Astrocyte of the hippocampus (primary cell): ENCODE data around the gene KLC1.
A peak's percentile ranks its signal among the peaks of the same experiment; 100 is the strongest.

Source experiments
- DNase-seq: peaks from one replicate; pipeline ENCODE4 v3.0.0; 2011; ENCODE audit warnings: low read depth, low spot score

Gene KLC1

DNA sequence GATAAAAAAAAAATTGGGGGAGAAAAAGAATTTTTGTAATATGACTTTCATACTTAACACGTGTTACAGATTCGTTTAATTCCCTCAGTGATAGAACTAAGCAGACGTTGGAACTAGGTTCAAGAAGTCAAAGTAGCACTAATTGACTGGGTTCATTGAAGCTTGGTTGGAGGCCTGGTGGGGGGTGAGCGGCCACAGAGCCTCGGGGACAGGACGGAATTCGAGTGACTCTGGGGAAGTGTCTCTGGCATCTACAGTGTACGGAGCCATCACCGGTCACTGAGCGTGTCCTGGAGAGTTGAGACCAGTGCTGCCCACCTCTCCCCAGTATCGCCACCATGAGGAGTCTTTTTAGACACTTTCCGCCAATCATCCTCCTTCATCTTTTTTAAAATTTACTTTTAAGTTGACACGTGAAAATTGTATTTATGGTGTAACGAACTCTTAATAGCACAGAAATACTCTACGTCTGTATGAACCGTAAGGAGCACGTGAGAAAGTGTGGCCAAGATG is 87.9 kb downstream of the KLC1 start:
- no peak for DNase-seq

DNA sequence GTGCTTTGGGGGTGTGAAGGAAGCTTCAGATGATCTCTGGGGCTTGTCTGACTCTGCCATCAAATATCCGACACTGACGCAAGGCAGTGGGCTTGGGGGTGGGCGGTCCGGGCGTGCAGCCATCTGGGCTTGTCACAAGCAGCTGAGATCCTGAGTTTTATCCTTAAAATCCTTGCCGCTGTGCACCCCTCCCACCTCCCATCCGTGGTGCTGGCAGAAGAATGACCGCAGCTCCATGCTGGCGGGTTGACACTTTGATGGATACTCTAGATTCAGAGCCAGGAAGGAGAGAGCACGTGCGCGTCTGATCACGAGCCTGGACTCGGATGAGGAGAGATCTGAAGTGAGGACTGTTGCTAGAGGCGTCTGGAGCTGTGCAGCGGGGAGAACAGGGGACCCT is 89.6 kb downstream of the KLC1 start:
- DNase-seq = peak; percentile 41

DNA sequence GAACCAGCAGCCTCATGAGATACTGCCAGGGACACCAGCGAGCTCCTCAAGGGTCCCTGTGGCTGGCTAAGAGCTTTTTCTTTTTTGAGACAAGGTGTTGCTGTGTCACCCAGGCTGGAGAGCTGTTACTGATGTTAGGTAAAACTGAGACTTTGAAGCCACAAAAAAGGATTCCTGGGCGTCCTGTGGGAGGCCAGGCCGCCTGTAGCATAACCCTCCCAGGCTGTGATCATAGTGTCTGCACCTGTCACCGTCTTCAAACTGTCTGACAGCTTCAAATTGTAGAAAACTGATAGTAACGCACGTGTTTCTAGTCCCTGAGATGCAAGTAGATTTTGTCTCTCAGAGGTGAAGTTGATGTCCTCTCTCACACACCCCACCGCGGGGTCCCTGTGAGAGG is 90.7 kb downstream of the KLC1 start:
- no peak for DNase-seq

DNA sequence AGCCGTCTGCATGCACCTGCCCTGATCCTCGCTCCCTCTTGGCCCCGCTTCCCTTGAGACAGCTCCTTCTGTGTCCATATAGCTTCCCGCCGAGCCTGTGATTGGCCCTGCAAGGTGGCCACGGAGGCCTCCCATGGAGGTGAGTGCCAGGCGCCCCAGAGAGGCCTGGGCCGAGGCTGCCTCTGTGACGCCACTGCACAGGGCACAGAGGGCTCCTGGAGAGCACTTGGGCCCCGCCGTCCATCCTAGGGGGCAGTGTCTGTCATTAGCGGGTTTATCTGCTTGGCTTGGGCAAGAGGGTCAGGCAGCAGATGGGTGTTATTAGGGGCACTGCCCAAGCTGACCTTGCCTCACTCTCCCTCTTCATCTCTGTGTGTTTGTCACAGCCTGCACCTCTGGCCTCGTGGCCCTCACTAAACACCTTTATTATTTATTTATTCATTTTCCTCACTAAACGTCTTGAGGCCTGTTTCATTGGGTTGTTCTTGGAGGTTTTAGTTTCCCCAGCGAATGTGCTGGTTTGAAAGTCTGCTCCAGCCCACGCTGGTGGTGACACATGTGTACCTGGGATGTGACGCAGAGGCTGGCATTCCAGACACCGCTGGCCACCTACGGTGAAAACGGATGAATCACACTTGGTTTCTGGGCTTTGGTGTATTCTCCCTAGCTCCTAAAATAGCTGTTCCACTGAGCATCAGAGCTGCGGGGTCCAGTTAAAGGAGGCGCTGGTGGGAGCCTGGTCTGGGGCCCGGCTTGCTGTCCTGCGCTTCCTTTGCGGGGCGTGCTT is 92.5 kb downstream of the KLC1 start:
- DNase-seq = peak; percentile 93

DNA sequence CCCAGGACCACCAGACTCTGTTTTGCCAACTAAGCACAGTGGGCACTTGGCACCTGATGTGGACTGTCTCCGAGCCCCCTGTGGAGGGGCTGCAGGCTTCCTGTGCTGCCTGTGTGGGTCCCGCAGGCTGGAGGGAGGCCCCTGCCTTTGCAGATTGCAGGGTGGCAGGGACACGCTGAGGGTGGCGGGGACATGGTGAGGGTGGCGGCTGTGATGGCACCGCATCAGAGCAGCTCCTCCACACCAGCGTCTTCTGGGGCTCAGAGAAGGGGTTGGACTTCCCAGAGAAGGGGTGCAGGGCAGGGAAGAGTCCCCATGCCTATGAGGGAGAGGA is 94.7 kb downstream of the KLC1 start:
- no peak for DNase-seq

DNA sequence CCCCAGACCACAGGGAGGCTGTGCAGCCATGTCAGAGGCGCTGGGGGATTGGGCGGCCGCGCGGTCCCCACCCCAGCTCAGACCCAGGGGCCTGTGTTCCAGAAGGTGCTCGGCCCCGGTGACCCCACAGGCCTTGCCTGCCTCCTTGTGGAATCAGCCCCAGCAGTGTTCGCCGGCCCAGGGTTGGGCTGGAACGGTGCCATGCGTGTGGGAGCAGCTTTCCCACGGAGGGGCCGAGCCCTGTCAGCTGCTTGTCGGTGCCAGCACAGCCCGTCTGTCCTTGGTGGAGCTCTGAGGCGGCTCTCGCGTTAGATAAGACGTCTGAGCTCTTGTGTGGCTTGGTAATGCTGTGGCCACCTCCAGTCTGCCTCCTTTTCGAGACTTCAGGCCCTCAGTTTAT is 95.1 kb downstream of the KLC1 start:
- DNase-seq = peak; percentile 82

DNA sequence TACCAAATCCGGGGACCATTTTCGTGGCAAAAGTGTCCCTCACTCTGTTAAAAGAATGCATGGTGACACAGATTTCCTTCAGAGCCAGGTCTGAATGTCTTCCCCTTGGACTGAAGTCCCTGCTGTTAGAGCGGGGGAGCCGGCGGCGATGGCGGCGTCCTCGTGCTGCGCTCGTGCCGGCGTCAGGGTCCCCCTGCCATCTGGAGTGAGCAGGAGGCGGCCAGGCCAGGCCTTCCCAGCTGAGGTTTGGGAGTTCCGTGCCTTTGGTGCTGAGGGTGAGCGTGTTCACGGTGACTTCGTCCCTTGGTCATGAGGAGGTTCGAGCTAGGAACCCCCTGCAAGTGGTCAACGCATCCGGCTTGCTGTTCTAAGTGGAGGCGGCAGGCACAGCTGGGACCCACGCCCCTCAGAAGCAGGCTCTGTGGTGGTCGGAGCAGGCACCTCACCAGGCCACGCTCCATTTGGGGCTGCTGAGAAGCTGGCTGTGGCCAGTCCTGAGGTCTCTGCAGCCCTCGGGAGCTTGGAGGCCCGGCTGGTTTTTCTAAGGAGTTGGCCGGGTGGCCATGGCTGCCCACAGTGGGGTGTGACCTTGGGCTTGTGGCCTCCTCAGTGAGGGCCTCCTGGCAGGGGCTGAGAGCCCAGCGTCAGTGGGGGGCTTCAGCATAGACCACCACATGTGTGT is 96.1 kb downstream of the KLC1 start:
- no peak for DNase-seq

DNA sequence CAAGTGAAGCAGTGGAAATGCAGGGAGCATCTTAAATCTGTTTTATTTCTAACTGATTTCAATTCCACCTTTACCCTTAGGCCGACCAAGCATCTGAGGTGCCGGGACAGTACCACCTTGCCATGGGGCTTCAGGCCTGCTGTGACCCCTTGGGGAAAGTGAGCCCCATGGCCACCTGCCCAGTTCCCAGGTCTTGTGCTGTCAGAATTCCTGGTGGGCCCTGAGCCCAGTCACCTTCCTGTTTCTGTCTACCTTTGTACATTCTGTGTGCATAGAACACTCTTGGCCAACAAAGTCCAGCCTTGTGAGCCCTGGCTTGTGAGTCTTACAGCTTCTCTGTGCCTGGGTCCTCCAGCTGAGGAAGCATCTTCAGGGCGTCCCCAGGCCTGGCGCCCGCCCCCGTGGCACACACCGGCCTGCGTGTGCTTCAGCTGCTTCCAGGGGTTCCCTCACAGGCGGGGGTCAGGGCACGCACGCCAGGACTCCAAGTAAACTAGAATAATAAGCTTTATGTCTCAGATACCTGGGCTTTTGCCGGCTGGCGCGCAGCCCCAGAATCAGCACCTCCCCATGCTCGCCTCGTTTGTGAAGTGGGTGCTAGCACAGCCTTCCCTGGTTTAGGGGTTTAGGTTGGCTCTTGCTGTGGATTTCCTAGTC is 96.9 kb downstream of the KLC1 start:
- DNase-seq = no peak

DNA sequence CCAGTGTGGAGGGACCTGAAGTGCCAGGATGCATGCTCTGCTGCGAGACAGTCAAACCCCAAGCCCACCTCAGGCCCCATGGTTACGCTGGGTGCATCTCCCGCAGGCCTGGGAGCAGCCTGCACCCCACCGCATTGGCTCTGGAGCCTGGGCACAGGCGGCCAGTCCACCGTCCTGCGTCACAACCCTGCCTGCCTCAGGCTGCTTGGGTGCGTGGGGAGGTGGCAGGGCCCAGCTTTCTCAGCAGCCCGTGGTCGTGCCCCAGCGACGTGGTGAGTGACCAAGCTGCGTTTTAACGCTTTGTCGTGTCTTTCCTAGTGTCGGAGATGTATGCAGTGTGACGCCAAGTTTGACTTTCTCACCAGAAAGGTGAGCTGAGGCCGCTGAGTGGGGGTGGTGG is 97.5 kb downstream of the KLC1 start:
- no peak for DNase-seq

DNA sequence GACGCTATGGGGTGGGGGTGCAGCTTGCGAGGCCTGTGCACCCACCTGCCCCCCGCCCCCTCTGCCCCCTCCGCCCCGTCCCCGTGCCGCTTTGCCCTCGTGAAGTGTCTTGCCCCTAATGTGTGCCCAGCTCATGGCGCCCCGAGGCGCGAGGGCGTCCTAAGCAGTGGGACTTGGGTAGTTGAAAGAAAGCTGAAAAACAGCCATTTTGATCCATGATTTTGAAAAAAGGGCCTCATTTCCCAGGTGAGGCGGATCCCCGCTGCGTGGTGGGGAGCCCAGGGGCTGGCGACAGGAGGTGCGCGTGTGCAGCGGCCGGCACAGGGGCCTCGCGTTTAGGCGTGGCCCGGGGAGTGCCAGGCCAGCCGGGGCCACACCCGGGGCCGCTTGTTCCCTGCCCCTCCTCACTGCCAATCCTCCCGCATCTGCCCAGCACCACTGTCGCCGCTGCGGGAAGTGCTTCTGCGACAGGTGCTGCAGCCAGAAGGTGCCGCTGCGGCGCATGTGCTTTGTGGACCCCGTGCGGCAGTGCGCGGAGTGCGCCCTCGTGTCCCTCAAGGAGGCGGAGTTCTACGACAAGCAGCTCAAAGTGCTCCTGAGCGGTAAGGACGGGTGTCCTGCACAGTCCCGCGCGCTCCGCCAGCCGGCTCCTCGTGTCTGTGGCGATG is 98.4 kb downstream of the KLC1 start:
- DNase-seq = no peak

DNA sequence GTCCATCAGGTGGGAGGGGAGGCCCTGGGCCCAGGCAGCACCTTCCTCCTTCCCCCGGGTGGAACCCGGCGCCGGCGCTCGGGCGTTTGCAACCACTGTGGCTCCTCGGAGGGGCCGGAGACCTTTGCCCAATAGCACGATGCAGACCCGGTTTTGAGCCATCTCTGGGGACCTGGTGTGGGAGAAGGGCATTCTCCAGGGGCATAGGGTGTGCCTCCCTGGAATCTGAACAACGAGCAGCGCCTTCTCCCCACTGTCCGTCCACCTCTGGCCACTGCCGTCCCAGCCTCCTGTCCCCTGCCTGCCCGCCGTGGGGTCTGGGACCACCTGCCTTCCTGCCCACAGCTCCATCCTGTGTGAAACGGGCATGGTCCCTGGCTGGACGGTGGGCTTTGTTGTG is 99.1 kb downstream of the KLC1 start:
- DNase-seq = no peak

DNA sequence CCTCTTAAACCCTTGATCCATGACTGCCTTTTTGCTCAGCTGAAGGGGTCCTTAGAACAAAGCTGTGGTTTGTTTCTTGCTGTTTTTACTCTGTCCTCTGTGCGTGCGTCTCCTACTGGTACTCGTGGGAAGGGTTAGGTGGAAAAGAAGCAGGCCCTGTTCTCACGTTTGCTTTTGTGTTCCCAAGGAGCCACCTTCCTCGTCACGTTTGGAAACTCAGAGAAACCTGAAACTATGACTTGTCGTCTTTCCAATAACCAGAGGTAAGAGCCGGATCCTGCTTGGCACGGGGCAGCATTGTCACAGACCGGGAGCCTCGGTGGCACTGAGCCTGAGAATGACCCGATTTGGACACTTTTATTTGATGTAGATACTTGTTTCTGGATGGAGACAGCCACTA is 99.7 kb downstream of the KLC1 start:
- no peak for DNase-seq

DNA sequence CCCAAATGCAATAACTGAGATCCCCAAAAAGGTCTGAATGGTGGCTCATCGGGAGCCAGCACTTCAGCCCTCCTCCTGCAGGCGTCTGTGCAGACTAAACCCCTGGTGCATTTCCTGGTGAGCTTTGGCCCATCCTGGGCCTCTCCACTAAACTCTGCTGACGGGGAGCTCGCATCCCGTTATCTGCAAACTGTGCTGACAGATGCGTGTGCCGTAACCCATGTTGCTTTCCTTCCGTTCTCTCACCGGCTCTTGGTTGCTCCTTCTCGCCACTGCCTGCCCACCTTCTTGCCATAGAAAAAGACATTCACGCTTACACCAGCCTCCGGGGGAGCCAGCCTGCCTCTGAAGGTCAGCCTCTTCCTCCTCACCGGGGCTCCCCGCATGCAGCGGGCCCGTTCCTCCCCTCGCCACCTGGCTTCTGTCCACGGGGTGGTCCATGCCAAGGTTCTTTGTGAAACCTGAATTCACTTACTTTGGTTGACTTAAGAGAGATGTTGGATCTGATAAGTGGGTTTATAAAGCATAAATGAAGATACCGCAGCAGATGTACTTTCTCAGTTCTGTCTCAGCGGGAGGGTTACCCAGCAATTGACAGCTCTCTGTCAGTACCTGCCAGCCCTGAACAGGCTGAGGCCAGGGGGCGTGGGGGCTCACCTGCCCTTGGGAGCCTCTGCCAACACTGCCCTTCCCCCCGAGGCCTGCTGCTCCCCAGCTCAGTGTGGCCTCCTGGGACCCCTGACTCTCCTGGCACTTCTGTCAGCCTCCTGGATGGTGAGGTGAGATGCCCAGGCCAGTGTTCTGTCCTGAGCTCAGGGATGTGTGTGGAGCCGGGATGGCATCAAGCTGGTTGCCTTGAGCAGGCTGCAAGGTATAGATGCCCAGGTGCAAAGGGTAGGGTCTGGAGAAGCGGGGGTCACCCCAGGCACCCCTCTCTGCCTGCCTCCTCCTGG is 100.8 kb downstream of the KLC1 start:
- DNase-seq = no peak

DNA sequence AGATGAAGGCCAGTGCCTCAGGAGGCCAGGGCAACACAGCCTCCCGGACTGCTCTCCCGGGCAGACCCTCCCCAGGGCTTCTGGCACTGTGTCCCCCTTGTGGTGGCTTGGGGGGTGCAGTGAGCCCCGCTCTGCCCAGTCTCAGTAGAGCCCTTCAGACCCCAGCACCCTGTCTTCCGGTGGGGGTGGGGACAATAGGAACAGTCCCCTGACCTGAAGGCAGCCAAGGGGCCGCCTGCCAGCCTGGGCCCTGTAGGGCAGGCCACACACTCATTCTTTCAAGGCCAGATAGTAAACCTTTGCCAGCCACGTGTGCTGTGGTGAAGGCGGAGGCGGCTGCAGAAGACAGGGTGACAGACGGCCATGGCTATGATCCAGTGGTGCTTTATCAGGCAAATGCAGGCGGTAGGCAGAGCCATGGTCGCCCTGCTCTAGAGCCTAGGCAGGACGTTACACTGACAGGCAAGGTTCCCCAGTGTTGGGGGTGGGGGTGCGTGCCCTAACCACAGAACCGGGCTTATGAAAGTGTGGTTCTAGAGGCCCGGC is 101.6 kb downstream of the KLC1 start:
- peak; percentile 40 for DNase-seq

DNA sequence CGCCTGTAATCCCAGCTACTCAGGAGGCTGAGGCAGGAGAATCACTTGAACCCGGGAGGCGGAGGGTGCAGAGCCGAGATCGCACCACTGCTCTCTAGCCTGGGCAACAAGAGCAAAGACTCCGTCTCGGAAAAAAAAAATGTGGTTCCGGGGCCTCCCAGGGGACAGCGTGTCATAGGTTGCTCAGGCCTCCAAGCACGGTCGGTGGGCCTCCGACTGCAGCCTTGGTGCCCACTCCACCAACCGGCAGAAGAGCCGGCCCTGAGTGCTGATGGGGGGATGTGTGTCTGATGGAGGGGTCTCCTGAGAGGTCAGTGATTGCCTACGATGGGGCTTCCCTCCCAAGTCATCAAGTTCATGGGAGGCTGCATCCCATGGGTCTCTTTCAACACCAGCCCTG is 102.5 kb downstream of the KLC1 start:
- no peak for DNase-seq

DNA sequence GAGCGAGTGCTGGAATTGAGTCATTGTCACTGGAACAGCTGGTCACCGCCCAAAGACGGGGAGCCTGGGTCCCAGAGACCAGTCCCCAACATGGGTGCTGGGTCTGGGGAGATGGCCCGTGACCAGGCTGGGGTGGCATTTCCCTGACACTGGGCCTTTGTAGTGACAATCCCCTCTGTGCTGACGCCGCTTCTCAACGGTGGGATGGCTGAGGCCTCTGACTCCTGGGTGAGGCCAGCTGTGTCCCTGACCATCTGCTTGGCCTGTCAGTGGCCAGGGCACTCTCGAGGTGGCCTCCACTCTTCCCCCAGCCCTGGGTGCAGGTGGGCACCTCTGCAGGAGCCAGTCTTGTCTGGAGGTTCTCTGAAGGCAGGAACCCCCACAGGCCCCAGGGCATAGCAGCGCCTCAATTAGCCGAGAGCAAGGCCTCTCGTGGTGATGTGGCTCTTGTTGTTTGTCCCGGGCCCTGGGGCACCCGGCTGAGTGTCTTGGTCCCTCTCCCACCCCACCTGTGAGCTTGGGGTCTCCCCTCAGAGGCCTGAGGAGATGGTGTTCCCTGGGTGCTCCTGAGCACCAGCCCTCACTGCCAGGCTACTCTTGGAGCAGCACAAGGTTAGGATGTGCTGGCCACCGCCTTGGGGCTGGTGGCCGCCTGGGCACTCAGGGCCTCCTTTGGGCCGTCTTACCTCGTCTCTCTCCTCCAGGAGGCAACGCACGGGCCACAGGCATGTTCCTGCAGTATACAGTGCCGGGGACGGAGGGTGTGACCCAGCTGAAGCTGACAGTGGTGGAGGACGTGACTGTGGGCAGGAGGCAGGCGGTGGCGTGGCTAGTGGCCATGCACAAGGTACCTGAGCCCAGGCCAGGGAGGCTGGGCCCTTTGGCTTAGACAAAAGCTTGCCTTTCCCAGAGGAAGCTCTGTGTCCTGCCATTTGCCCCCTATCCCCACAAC is 103.2 kb downstream of the KLC1 start:
- no peak for DNase-seq

DNA sequence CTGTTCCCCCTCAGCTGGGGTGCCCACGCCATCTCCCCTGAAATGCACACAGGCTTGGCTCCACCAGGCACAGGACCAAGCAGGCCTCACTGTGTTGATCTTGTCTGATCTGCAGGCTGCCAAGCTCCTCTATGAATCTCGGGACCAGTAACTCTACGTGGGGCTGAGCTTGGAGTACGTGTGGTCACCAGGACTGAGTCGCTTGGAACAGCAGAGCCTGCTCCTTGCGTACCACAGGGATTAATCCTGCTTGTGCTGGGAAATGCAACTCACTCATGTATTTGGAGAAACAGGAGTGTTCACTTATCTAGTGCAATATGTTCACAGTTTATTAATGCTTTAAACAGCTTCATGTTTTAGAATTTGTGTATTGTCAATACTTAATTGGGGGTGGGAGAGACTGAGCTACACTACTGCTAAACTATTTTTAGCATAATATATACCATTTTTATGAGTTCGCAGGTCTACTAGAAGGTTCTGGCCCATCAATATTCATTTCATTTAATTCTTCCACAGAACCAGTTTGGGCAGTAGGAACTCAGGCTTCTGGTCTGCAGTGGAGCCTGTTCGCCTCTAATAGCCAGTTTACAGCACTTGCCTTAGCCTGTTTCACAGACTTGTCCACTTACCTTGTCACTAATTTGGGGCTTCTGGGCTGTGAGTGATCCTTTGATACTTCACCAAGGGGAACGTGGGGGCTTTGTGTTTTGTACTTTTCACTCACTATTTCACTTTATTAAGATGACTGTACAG is 104.0 kb downstream of the KLC1 start:
- no peak for DNase-seq

DNA sequence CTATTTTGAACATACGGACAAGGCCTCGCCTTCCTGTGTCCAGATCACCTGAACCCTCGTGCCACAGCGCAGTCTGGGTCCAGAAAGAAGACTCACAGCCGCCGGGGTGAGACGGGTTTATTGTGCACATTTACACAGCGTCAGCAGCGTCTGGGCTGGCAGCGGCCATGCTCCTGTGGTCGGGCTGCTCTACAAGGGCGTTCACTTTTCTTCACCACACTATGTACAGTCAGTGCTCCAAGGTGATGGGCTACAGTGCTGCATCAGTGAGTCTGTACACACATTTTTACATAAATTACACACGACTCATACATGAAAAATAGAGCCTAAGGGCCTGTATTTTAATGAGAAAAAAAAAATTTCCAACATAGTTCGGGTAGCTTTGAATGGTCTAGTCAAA is 104.6 kb downstream of the KLC1 start:
- peak; percentile 54 for DNase-seq
